Activated CD8-positive, alpha-beta T cell treated with anti-CD3 and anti-CD28 coated beads for 36 hours (primary cell): ENCODE results near the gene SPIN2A. TPM values are rescaled to one million over a fixed set of nuclear protein-coding genes. Genes with fewer than 3 reads are reported as not detected.
"Not testable (repeated sequence)": the region's sequence is repeated elsewhere in the genome, so short reads cannot be mapped to it uniquely, and the experiment has no call there.

Source experiments
- ATAC-seq: fragments of 200-7000 bp; cut with Tn5 transposase; one replicate; pipeline ENCODE4 v1.10.0; 2021; ENCODE audit warnings: mild to moderate bottlenecking, moderate library complexity
- CTCF ChIA-PET: fragments of 350-600 bp; sonication (Branson Sonifier 250); formaldehyde crosslinking; loops from one replicate; lab custom pipeline; 2021; ENCODE audit warnings: antibody characterized with exemption; lab: Charles Lee
- POLR2A ChIA-PET: fragments of 350-600 bp; sonication (Branson Sonifier 250); formaldehyde crosslinking; loops from one replicate; lab custom pipeline; 2021; ENCODE audit warnings: antibody characterized with exemption; lab: Charles Lee
- DNase-seq: peaks from one replicate; pipeline ENCODE4 v3.0.0-alpha.2; 2020
- H3K27ac Mint-ChIP-seq: one replicate; pipeline ENCODE4 v1.8.0; 2021; ENCODE audit warnings: mild to moderate bottlenecking, mixed read lengths
- H3K27me3 Mint-ChIP-seq: one replicate; pipeline ENCODE4 v1.8.0; 2021; ENCODE audit warnings: mixed read lengths
- H3K36me3 Mint-ChIP-seq: one replicate; pipeline ENCODE4 v1.8.0; 2021; ENCODE audit warnings: low read depth, mixed read lengths
- H3K4me1 Mint-ChIP-seq: one replicate; pipeline ENCODE4 v1.8.0; 2021; ENCODE audit warnings: low read depth, mixed read lengths
- H3K4me3 Mint-ChIP-seq: one replicate; pipeline ENCODE4 v1.8.0; 2021; ENCODE audit warnings: mild to moderate bottlenecking, moderate library complexity, mixed read lengths
- H3K9me3 Mint-ChIP-seq: one replicate; pipeline ENCODE4 v1.8.0; 2021; ENCODE audit warnings: mixed read lengths
- CTCF ChIP-seq: fragments of 200-600 bp; IDR thresholded peaks from one replicate; pipeline ENCODE4 v1.8.0; 2022; ENCODE audit warnings: antibody characterized with exemption, mild to moderate bottlenecking
- intact Hi-C: fragments of 100-400 bp; cut with micrococcal nuclease; formaldehyde crosslinking; loops from one replicate; pipeline ENCODE4 v1.10.0; 2022
- total RNA-seq, 2 experiments: library from RNA; stranded (reverse); gene quantifications; one replicate each; pipeline ENCODE4 v1.2.3, GENCODE V29; 2021

Gene SPIN2A
- total RNA-seq = under 1 TPM; 0.36 to 0.81 TPM

GRCh38 chrX:57137073-57137472 lies at the start of gene SPIN2A:
Gene SPIN2A (minus strand): TSS chrX:57137397. CDS start chrX:57136597, 800 bp downstream.
- DNase-seq, H3K27ac Mint-ChIP-seq, intact Hi-C loops, H3K36me3 Mint-ChIP-seq, H3K4me3 Mint-ChIP-seq, H3K27me3 Mint-ChIP-seq, ATAC-seq, CTCF ChIA-PET, POLR2A ChIA-PET, H3K4me1 Mint-ChIP-seq, H3K9me3 Mint-ChIP-seq: not testable (repeated sequence)

- TF ChIP-seq CTCF = no peak
- POLR2A ChIA-PET = no interaction called here
- DNase-seq (no peak), ATAC-seq (no peak)
- Mint-ChIP-seq H3K4me1 (no peaks in the 10 kb centered on the region), H3K27me3 (no peaks in the 10 kb centered on the region), H3K27ac (no peak overlapping the region), H3K36me3 (peaks cover 2% of the 10 kb centered on the region), H3K4me3 (no peak overlapping the region), H3K9me3 (peaks cover 11% of the 10 kb centered on the region)
- intact Hi-C loops = no loop called here
- CTCF ChIA-PET = no interaction called here
Observed at GRCh38 chrX:57178605-57179004, 41.4 kb upstream of the SPIN2A start.

GRCh38 chrX:57177070-57177469 lies 39.9 kb upstream of the SPIN2A start:
- no peaks in the 10 kb centered on the region for H3K4me1 Mint-ChIP-seq

GRCh38 chrX:57172544-57172943 lies 35.3 kb upstream of the SPIN2A start:
- DNase-seq (no peak), ATAC-seq (no peak)
- Mint-ChIP-seq H3K36me3 (no peaks in the 10 kb centered on the region), H3K27ac (no peak overlapping the region), H3K9me3 (no peaks in the 10 kb centered on the region), H3K4me3 (no peak overlapping the region), H3K4me1 (no peaks in the 10 kb centered on the region), H3K27me3 (no peaks in the 10 kb centered on the region)
- intact Hi-C loops = no loop called here
- no peak for TF ChIP-seq CTCF
- ChIA-PET POLR2A (no interaction called here), CTCF (no interaction called here)

More at GRCh38 chrX:57177070-57177469, 39.9 kb upstream of the SPIN2A start:
- Mint-ChIP-seq H3K27ac (no peak overlapping the region), H3K9me3 (peaks cover 6% of the 10 kb centered on the region), H3K36me3 (peaks cover 2% of the 10 kb centered on the region), H3K4me3 (no peak overlapping the region), H3K27me3 (no peaks in the 10 kb centered on the region)
- POLR2A ChIA-PET = no interaction called here
- TF ChIP-seq CTCF = no peak
- DNase-seq (no peak), ATAC-seq (no peak)
- CTCF ChIA-PET = no interaction called here
- intact Hi-C loops = no loop called here

- Mint-ChIP-seq H3K4me3 (no peak overlapping the region), H3K27ac (no peak overlapping the region), H3K9me3 (peaks cover 8% of the 10 kb centered on the region), H3K27me3 (no peaks in the 10 kb centered on the region), H3K36me3 (peaks cover 9% of the 10 kb centered on the region), H3K4me1 (no peaks in the 10 kb centered on the region)
- DNase-seq (no peak), ATAC-seq (no peak)
- ChIA-PET CTCF (interaction anchor here (0.7 kb wide), 1 partner anchor 297 kb away, joined by 3 read pairs; no protein-coding TSS in a partner anchor), POLR2A (no interaction called here)
- TF ChIP-seq CTCF = no peak
- intact Hi-C loops = no loop called here
Observed at GRCh38 chrX:57156397-57157049, 19.3 kb upstream of the SPIN2A start.
